GM12878 (cell line): ENCODE results near the gene IFT25. TPM values are rescaled to one million over a fixed set of nuclear protein-coding genes. Genes with fewer than 3 reads are reported as not detected.
A peak's percentile ranks its signal among the peaks of the same experiment; 100 is the strongest.

Experiments
- ATAC-seq: fragments of 200-7000 bp; cut with Tn5 transposase; 3 replicates; pipeline ENCODE4 v1.9.1; 2020; ENCODE audit warnings: mild to moderate bottlenecking, moderate library complexity
- BruUV-seq: library from RNA; stranded (reverse); fragments of 400-500 nt; replicated peaks from 2 replicates; lab custom pipeline; 2021; lab: Mats Ljungman, UMichigan
- CTCF ChIA-PET: fragments of 300-600 bp; sonication (Branson Sonifier 250); formaldehyde crosslinking; extraction: SDS; loops from one replicate; lab custom pipeline; 2021; ENCODE audit warnings: inconsistent platforms; lab: Yijun Ruan, JAX
- POLR2A ChIA-PET: fragments of 350-600 bp; formaldehyde crosslinking; extraction: SDS; loops from one replicate; lab custom pipeline; 2021; ENCODE audit warnings: inconsistent platforms; lab: Charles Lee
- RAD21 ChIA-PET: fragments of 300-600 bp; sonication (Branson Sonifier 250); formaldehyde crosslinking; loops from one replicate; lab custom pipeline; 2023; ENCODE audit warnings: antibody characterized with exemption; ENCODE audit not compliant: unreplicated experiment; lab: Charles Lee
- SMC1A ChIA-PET: fragments of 300-600 bp; sonication (Branson Sonifier 250); formaldehyde crosslinking; loops from one replicate; lab custom pipeline; 2023; ENCODE audit not compliant: unreplicated experiment, uncharacterized antibody; lab: Charles Lee
- DNase-seq: peaks from one replicate; pipeline ENCODE4 v3.0.0-alpha.2; 2011; ENCODE audit warnings: low read depth, low spot score
- FAIRE-seq: peaks from 3 replicates; lab custom pipeline; 2011; peaks lifted over from hg19 to GRCh38; lab: Jason Lieb, UNC
- H2AFZ ChIP-seq: 2 replicates; pipeline ENCODE4 v1.6.0; 2011; ENCODE audit warnings: low read depth, low read length, control low read depth; ENCODE audit not compliant: control insufficient read depth
- H3K27ac ChIP-seq: 2 replicates; pipeline ENCODE4 v1.5.1; 2011; ENCODE audit warnings: control low read depth; ENCODE audit not compliant: control insufficient read depth, insufficient read depth
- H3K27me3 ChIP-seq, 2 experiments: replicated peaks in 1 of 2; 2 replicates each; pipeline versions ENCODE4 v1.6.0 to v1.6.1; 2011; ENCODE audit warnings: low read length in 1 of 2; ENCODE audit not compliant: control insufficient read depth in 2 of 2, insufficient read depth in 2 of 2
- H3K36me3 ChIP-seq, 2 experiments: 2 replicates each; pipeline ENCODE4 v1.5.1; 2011; ENCODE audit warnings: low read length in 1 of 2; ENCODE audit not compliant: control insufficient read depth in 2 of 2, insufficient read depth in 2 of 2
- H3K4me1 ChIP-seq: 2 replicates; pipeline ENCODE4 v1.6.1; 2011; ENCODE audit warnings: mild to moderate bottlenecking, low read length, moderate library complexity, mixed read lengths; ENCODE audit not compliant: control insufficient read depth, insufficient read depth
- H3K4me2 ChIP-seq: 2 replicates; pipeline ENCODE4 v1.6.0; 2011; ENCODE audit warnings: control low read depth; ENCODE audit not compliant: control insufficient read depth, insufficient read depth
- H3K4me3 ChIP-seq: fragments of 200-600 bp; sonication (generic); 2 replicates; pipeline ENCODE4 v1.5.1; 2016
- H3K79me2 ChIP-seq: 2 replicates; pipeline ENCODE4 v1.6.0; 2011; ENCODE audit warnings: low read length; ENCODE audit not compliant: control insufficient read depth, insufficient read depth
- H3K9ac ChIP-seq: 2 replicates; pipeline ENCODE4 v1.8.0; 2011; ENCODE audit warnings: low read length, control low read depth, mixed read lengths; ENCODE audit not compliant: control insufficient read depth, insufficient read depth
- H3K9me3 ChIP-seq: replicated peaks from 3 replicates; pipeline ENCODE4 v1.5.1; 2011; ENCODE audit warnings: mild to moderate bottlenecking, low read length; ENCODE audit not compliant: control insufficient read depth, insufficient read depth
- H4K20me1 ChIP-seq: 2 replicates; pipeline ENCODE4 v1.6.0; 2011; ENCODE audit not compliant: control insufficient read depth, insufficient read depth
- CTCF ChIP-seq, 3 experiments: IDR thresholded peaks in 2 of 3; conservative IDR thresholded peaks in 1 of 3; 2 replicates each; pipeline ENCODE4 v1.5.1; 2011; ENCODE audit warnings: low read depth in 3 of 3, low read length in 3 of 3, mild to moderate bottlenecking in 3 of 3, control low read depth in 2 of 3, moderate library complexity in 2 of 3, inconsistent platforms in 1 of 3, mixed read lengths in 1 of 3; ENCODE audit not compliant: control insufficient read depth in 2 of 3, insufficient read depth in 1 of 3; ENCODE audit errors: extremely low read depth in 1 of 3
- DPF2 ChIP-seq: fragments of 450-650 bp; IDR thresholded peaks from 2 replicates; pipeline ENCODE4 v1.6.1; 2017; ENCODE audit warnings: mild to moderate bottlenecking
- ZBTB40 ChIP-seq: fragments of 450-650 bp; IDR thresholded peaks from 2 replicates; pipeline ENCODE4 v1.6.1; 2016; ENCODE audit warnings: mild to moderate bottlenecking, moderate library complexity, borderline replicate concordance
- ZNF384 ChIP-seq: IDR thresholded peaks from 2 replicates; pipeline ENCODE4 v1.6.1; 2012; ENCODE audit warnings: low read depth, mild to moderate bottlenecking, low read length, improper control_type of control experiment, borderline replicate concordance
- WGBS: methylation state at CpG from one replicate; pipeline ENCODE4 v1.1.6; 2016; ENCODE audit warnings: low lambda C conversion rate; ENCODE audit not compliant: insufficient replicate concordance, insufficient coverage; ENCODE audit errors: missing lambda C conversion rate; 5-methylcytosine and 5-hydroxymethylcytosine counted together
- in situ Hi-C: fragments of 300-500 bp; cut with MboI; formaldehyde crosslinking; loops from 9 replicates; pipeline ENCODE4 v1.14.3; 2018; ENCODE audit warnings: mixed read lengths
- intact Hi-C: fragments of 100-400 bp; cut with micrococcal nuclease; formaldehyde crosslinking; loops from one replicate; pipeline ENCODE4 v1.14.2; 2022; ENCODE audit not compliant: unreplicated experiment
- polyA plus RNA-seq, 11 experiments: library from polyadenylated mRNA; depleted of rRNA in 4 of 11; unstranded in 6 of 11; stranded (reverse) in 5 of 11; fragments of >200 nt; fragmentation: Nextera tagmentation in 4 of 11; fragmentation: Illumina TruSeq in 1 of 11; extraction: Ambion mirVana in 4 of 11; extraction: Trizol in 1 of 11; gene quantifications; 1 replicate in 1 of 11; 2 replicates in 10 of 11; pipeline versions ENCODE4 v1.2.1 to v1.2.3, GENCODE V29; 2011 to 2016; ENCODE audit warnings: inconsistent platforms in 2 of 11, missing spikeins in 2 of 11, low read depth in 1 of 11
- total RNA-seq, 4 experiments: library from RNA; depleted of rRNA in 3 of 4; stranded (reverse); fragments of >200 nt in 3 of 4; fragmentation: Illumina TruSeq in 1 of 4; extraction: Trizol in 1 of 4; gene quantifications; 2 replicates each; pipeline versions ENCODE4 v1.2.1 to v1.2.3, GENCODE V29; 2013 to 2021

IFT25 gene
- total and polyA plus RNA-seq, 10 of the 15 experiments (the other 5 are each of a cell fraction or from before 2014, with no cell fraction given) = 55.7 to 242 (median 131) TPM

GRCh38 chr1:53979712-53980450, 34.4 kb upstream of the IFT25 start:
- Histone ChIP-seq H3K4me2 (no peak overlapping the region), H3K4me1 (no peaks in the 10 kb centered on the region), H3K9me3 (no peaks in the 10 kb centered on the region), H2AFZ (no peak overlapping the region), H3K27me3 (no peaks in the 10 kb centered on the region), H3K27ac (no peak overlapping the region), H3K79me2 (no peaks in the 10 kb centered on the region), H3K36me3 (no peaks in the 10 kb centered on the region), H3K4me3 (no peak overlapping the region), H3K9ac (no peak overlapping the region), H4K20me1 (no peaks in the 10 kb centered on the region)
- no TSS peak for BruUV-seq
- ChIA-PET POLR2A (no interaction called here), SMC1A (interaction anchor here (0.6 kb wide), 1 partner anchor 1038 kb away, joined by 4 read pairs; no protein-coding TSS in a partner anchor), CTCF (interaction anchor here (1.0 to 1.5 kb wide), 2 partner anchors 11 to 116 kb away, joined by 3 to 4 read pairs; no protein-coding TSS in a partner anchor), RAD21 (no interaction called here)
- in situ Hi-C loops (no loop called here), intact Hi-C loops (no loop called here)
- FAIRE-seq = no peak
- no peak for DNase-seq
- peak; percentile 66 for ATAC-seq
- 67% methylated on average over 13 of the region's 13 CpGs for WGBS
- TF ChIP-seq ZNF384 (no peak), CTCF (IDR thresholded peaks at IDR 0.05 in 2 of 3, conservative IDR thresholded peaks at IDR 0.05 in 1 of 3; ENCODE audit: control insufficient read depth in 2 of 3, extremely low read depth in 1 of 3, insufficient read depth in 1 of 3, low read depth in 3 of 3, low read length in 3 of 3) (peak; percentile 23 to 35 (median 29); a peak in 4 of 6 replicates)

- intact Hi-C loops (no loop called here), in situ Hi-C loops (no loop called here)
- POLR2A ChIA-PET = no interaction called here
- H3K27me3 ChIP-seq = no peaks in the 10 kb centered on the region
- H3K79me2 ChIP-seq = no peaks in the 10 kb centered on the region
- no peak overlapping the region for H2AFZ ChIP-seq
- WGBS = 94% methylated on average over 7 of the region's 7 CpGs
- no peak overlapping the region for H3K27ac ChIP-seq
- BruUV-seq = no TSS peak
- no peak for ATAC-seq
- no peak for FAIRE-seq
- RAD21 ChIA-PET = no interaction called here
- H4K20me1 ChIP-seq = no peaks in the 10 kb centered on the region
- no peak overlapping the region for H3K4me2 ChIP-seq
- H3K9ac ChIP-seq = no peak overlapping the region
- no peaks in the 10 kb centered on the region for H3K36me3 ChIP-seq
- no peaks in the 10 kb centered on the region for H3K4me1 ChIP-seq
- no peaks in the 10 kb centered on the region for H3K9me3 ChIP-seq
- DNase-seq = no peak
- CTCF ChIA-PET = interaction anchor here (0.9 to 1.6 kb wide), 2 partner anchors 13 to 115 kb away, joined by 3 to 6 read pairs; no protein-coding TSS in a partner anchor
- SMC1A ChIA-PET = no interaction called here
- no peak overlapping the region for H3K4me3 ChIP-seq
- TF ChIP-seq ZBTB40 (no peak), DPF2 (no peak)
These were observed 30.4 kb upstream of the IFT25 start for GRCh38 chr1:53975861-53976260.
